GM13976 (cell line): ENCODE data around the gene RNF2.

Source experiments
- DNase-seq: peaks from one replicate; pipeline ENCODE4 v3.0.0; 2012; ENCODE audit warnings: low spot score
- in situ Hi-C: fragments of 300-500 bp; cut with MboI; formaldehyde crosslinking; loops from one replicate; pipeline ENCODE4 v1.12.0; 2022; ENCODE audit warnings: low sequenced_read_pairs, mixed read lengths, inconsistent platforms; ENCODE audit not compliant: unreplicated experiment
- TF ChIP-seq, protein P1 (sequence below): IDR thresholded peaks from 2 replicates; pipeline ENCODE4 v1.5.1; 2012; ENCODE audit warnings: borderline replicate concordance, mild to moderate bottlenecking; ENCODE audit not compliant: insufficient read depth; ENCODE audit errors: extremely low read depth, missing control alignments, control extremely low read depth

Gene RNF2

GRCh38 chr1:185017338-185017737, 28.0 kb upstream of the RNF2 start:
- in situ Hi-C loops, result no loop called here
- TF ChIP-seq, protein P1, sequence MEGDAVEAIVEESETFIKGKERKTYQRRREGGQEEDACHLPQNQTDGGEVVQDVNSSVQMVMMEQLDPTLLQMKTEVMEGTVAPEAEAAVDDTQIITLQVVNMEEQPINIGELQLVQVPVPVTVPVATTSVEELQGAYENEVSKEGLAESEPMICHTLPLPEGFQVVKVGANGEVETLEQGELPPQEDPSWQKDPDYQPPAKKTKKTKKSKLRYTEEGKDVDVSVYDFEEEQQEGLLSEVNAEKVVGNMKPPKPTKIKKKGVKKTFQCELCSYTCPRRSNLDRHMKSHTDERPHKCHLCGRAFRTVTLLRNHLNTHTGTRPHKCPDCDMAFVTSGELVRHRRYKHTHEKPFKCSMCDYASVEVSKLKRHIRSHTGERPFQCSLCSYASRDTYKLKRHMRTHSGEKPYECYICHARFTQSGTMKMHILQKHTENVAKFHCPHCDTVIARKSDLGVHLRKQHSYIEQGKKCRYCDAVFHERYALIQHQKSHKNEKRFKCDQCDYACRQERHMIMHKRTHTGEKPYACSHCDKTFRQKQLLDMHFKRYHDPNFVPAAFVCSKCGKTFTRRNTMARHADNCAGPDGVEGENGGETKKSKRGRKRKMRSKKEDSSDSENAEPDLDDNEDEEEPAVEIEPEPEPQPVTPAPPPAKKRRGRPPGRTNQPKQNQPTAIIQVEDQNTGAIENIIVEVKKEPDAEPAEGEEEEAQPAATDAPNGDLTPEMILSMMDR, result no peak
- DNase-seq, result no peak

DNA sequence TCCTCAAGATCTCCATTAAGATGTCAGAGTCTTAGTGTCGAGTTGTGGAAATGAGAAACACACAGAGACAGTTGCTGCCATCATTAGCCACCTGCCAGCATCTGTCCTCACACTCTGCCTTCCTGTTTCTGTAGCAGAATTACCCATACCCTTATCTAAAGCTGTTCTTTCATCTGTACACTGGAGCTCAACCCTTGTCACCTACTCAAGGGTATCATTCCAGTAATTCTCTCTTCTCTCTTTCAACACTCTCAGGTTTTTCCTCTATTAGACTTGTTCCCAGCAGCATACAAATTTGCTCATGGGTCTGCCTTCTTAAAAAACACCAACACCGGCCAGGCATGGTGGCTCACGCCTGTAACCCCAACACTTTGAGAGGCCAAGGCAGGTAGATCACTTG, 27.4 kb upstream of the RNF2 start:
- TF ChIP-seq, protein P1, result no peak
- DNase-seq, result no peak
- in situ Hi-C loops, result no loop called here

DNA sequence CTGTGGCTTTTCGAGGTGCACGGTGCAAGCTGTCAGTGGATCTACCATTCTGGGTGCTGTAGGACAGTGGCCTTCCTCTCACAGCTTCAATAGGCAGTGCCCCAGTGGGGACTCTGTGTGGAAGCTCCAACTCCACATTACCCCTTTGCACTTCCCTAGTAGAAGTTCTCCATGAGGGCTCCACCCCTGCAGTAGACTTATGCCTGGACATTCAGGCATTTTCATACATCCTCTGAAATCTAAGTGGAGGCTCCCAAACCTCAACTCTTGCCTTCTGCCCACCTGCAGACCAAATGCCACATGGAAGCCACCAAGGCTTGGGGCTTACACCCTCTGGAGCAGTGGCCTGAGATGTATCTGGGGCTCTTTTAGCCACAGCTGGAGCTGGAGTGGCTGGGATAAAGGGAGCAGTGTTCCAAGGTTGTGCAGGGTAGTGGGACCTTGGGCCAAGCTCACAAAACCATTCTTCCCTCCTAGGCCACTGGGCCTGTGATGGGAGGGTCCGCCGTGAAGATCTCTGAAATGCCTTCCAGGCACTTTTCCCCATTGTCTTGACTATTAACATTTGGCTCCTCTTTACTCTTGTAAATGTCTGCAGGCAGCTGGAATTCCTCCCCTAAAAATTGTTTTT, 18.0 kb upstream of the RNF2 start:
- in situ Hi-C loops, result loop anchor here (25.0 kb wide), 1 partner anchor 660 kb away; no protein-coding TSS in a partner anchor
- TF ChIP-seq, protein P1, result no peak
- no peak for DNase-seq

DNA sequence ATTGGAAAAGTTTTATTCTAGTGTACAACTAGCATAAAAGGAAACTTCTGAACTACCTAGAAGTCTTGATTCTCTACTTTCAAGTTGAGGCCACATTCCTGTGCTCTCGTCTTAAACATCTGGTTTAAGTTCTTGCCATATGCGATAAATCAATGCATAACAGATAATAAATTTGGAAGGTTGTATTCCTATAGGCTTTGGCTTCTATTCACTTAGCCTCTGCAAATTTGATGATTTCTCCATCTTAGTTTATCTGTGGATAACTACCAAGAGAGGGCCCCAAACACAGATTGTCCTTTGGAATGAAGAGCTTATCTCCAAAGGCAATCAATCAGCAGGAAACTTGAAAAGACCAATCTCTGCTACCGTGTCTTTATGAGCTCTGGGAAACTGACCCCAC, 11.7 kb upstream of the RNF2 start:
- DNase-seq, result no peak
- TF ChIP-seq, protein P1, result no peak
- in situ Hi-C loops, result loop anchor here (25.0 kb wide), 1 partner anchor 654 kb away; no protein-coding TSS in a partner anchor

GRCh38 chr1:185035258-185035657, 10.1 kb upstream of the RNF2 start:
- no peak for DNase-seq
- TF ChIP-seq, protein P1, result no peak
- in situ Hi-C loops, result loop anchor here (25.0 kb wide), 1 partner anchor 652 kb away; no protein-coding TSS in a partner anchor

DNA sequence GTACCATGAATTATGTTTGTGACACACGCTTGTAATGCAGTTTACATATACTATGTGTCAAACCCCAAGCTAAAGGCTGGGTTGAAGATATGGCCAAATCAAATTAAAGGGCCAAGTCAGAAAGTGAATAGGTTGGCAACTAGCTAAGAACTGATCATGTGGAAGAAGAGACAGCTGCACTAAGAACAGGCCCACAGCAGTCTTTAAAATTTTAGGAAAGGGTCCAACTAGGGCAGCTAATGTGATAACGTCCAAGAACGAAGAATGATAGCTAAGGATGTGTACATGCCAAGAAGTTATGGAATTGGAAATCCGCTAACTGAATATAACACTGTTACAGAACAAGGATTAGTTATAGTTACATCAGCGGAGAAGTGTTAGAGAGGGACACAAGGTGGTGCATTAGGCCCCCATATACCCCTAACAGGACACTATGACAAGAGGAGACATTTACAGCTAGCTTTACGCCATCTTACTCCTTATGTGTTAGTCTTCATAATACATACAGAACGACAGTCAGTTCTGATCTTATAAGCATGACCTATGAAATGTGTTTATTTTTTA, 6.5 kb upstream of the RNF2 start:
- TF ChIP-seq, protein P1, result no peak
- in situ Hi-C loops, result loop anchor here (25.0 kb wide), 1 partner anchor 648 kb away; no protein-coding TSS in a partner anchor
- DNase-seq, result no peak
